Neuron (in vitro differentiated cells): ENCODE data around the gene MLX.
"Not testable (repeated sequence)": the region's sequence is repeated elsewhere in the genome, so short reads cannot be mapped to it uniquely, and the experiment has no call there.

Experiments
- H2AFZ ChIP-seq: one replicate; pipeline ENCODE4 v1.6.1; 2013; ENCODE audit warnings: low read depth, mild to moderate bottlenecking, inconsistent platforms, low read length, moderate library complexity
- H3K27me3 ChIP-seq: one replicate; pipeline ENCODE4 v1.6.1; 2013; ENCODE audit warnings: low read length; ENCODE audit not compliant: insufficient read depth
- H3K36me3 ChIP-seq: one replicate; pipeline ENCODE4 v1.6.1; 2013; ENCODE audit warnings: low read length; ENCODE audit not compliant: insufficient read depth
- H3K4me1 ChIP-seq: one replicate; pipeline ENCODE4 v1.6.1; 2013; ENCODE audit warnings: low read length; ENCODE audit not compliant: insufficient read depth
- H3K4me3 ChIP-seq: 2 replicates; pipeline ENCODE4 v1.5.1; 2013; ENCODE audit warnings: mild to moderate bottlenecking, low read length, moderate library complexity
- H3K9me3 ChIP-seq: one replicate; pipeline ENCODE4 v1.6.1; 2013; ENCODE audit warnings: low read length

Gene MLX

GRCh38 chr17:42554250-42555121, 12.4 kb upstream of the MLX start:
- Histone ChIP-seq H3K4me3 (peak overlapping the region; percentile 64), H2AFZ (peak overlapping the region; percentile 52), H3K36me3 (peaks cover 7% of the 10 kb centered on the region), H3K27me3 (no peaks in the 10 kb centered on the region), H3K9me3 (no peaks in the 10 kb centered on the region), H3K4me1 (peaks cover 6% of the 10 kb centered on the region)

- Histone ChIP-seq H3K9me3 (no peaks in the 10 kb centered on the region), H2AFZ (peak overlapping the region; percentile 52), H3K27me3 (no peaks in the 10 kb centered on the region), H3K36me3 (peaks cover 7% of the 10 kb centered on the region), H3K4me1 (peaks cover 6% of the 10 kb centered on the region), H3K4me3 (peak overlapping the region; percentile 64)
Observed at GRCh38 chr17:42555122-42555622, 11.7 kb upstream of the MLX start.

- H3K4me3 ChIP-seq, H3K27me3 ChIP-seq, H3K36me3 ChIP-seq, H3K9me3 ChIP-seq, H2AFZ ChIP-seq, H3K4me1 ChIP-seq: not testable (repeated sequence)
Observed at GRCh38 chr17:42555961-42556617, 10.8 kb upstream of the MLX start.

- Histone ChIP-seq H2AFZ (no peak overlapping the region), H3K27me3 (no peaks in the 10 kb centered on the region), H3K36me3 (no peaks in the 10 kb centered on the region), H3K9me3 (no peaks in the 10 kb centered on the region), H3K4me3 (no peak overlapping the region), H3K4me1 (peaks cover 13% of the 10 kb centered on the region)
Observed at GRCh38 chr17:42559075-42559474, 7.8 kb upstream of the MLX start.

GRCh38 chr17:42560246-42560645, 6.7 kb upstream of the MLX start:
- H3K4me1 ChIP-seq, result peaks cover 12% of the 10 kb centered on the region
- H3K27me3 ChIP-seq, result no peaks in the 10 kb centered on the region
- H3K36me3 ChIP-seq, result peaks cover 9% of the 10 kb centered on the region
- no peak overlapping the region for H3K4me3 ChIP-seq
- H2AFZ ChIP-seq, result no peak overlapping the region
- no peaks in the 10 kb centered on the region for H3K9me3 ChIP-seq

GRCh38 chr17:42561897-42562387, 5.0 kb upstream of the MLX start, which contains the start of gene COASY:
TSS of gene COASY (plus strand) at chr17:42562148. CDS start at chr17:42562623, 475 bp downstream.
- H3K27me3 ChIP-seq, result no peaks in the 10 kb centered on the region
- H3K4me1 ChIP-seq, result peaks cover 19% of the 10 kb centered on the region
- H2AFZ ChIP-seq, result no peak within 1 kb of the TSS
- peaks cover 19% of the 10 kb centered on the region for H3K36me3 ChIP-seq
- H3K4me3 ChIP-seq, result peak within 1 kb of the TSS; percentile 78
- no peaks in the 10 kb centered on the region for H3K9me3 ChIP-seq

- no peaks in the 10 kb centered on the region for H3K9me3 ChIP-seq
- H3K4me3 ChIP-seq, result peak overlapping the region; percentile 78
- peaks cover 19% of the 10 kb centered on the region for H3K36me3 ChIP-seq
- H2AFZ ChIP-seq, result no peak overlapping the region
- no peaks in the 10 kb centered on the region for H3K27me3 ChIP-seq
- H3K4me1 ChIP-seq, result peaks cover 22% of the 10 kb centered on the region
Observed at GRCh38 chr17:42562388-42563142, 4.3 kb upstream of the MLX start.

- Histone ChIP-seq H3K4me3 (peak overlapping the region; percentile 78), H3K4me1 (peaks cover 26% of the 10 kb centered on the region), H3K27me3 (no peaks in the 10 kb centered on the region), H3K36me3 (peaks cover 19% of the 10 kb centered on the region), H3K9me3 (no peaks in the 10 kb centered on the region), H2AFZ (no peak overlapping the region)
Observed at GRCh38 chr17:42563143-42563509, 3.8 kb upstream of the MLX start.

- no peaks in the 10 kb centered on the region for H3K27me3 ChIP-seq
- H3K9me3 ChIP-seq, result no peaks in the 10 kb centered on the region
- H3K4me3 ChIP-seq, result no peak overlapping the region
- H2AFZ ChIP-seq, result no peak overlapping the region
- peaks cover 26% of the 10 kb centered on the region for H3K4me1 ChIP-seq
- H3K36me3 ChIP-seq, result peaks cover 21% of the 10 kb centered on the region
Observed at GRCh38 chr17:42563543-42563942, 3.4 kb upstream of the MLX start.

GRCh38 chr17:42563950-42564349, 3.0 kb upstream of the MLX start:
- Histone ChIP-seq H3K4me1 (peaks cover 26% of the 10 kb centered on the region), H3K27me3 (no peaks in the 10 kb centered on the region), H3K9me3 (no peaks in the 10 kb centered on the region), H2AFZ (no peak overlapping the region), H3K4me3 (no peak overlapping the region), H3K36me3 (peaks cover 25% of the 10 kb centered on the region)

- Histone ChIP-seq H3K9me3 (no peaks in the 10 kb centered on the region), H3K4me3 (no peak overlapping the region), H2AFZ (no peak overlapping the region), H3K4me1 (peaks cover 26% of the 10 kb centered on the region), H3K27me3 (no peaks in the 10 kb centered on the region), H3K36me3 (peaks cover 34% of the 10 kb centered on the region)
Observed at GRCh38 chr17:42564815-42565522, 1.9 kb upstream of the MLX start.

- Histone ChIP-seq H3K4me3 (no peak overlapping the region), H3K9me3 (no peaks in the 10 kb centered on the region), H3K27me3 (no peaks in the 10 kb centered on the region), H3K4me1 (peaks cover 26% of the 10 kb centered on the region), H3K36me3 (peaks cover 38% of the 10 kb centered on the region), H2AFZ (no peak overlapping the region)
Observed at GRCh38 chr17:42565523-42566214, 1.2 kb upstream of the MLX start.
